Adrenal gland (tissue), 5 donors: Measurements from ENCODE around the gene CPD.

Experiments
- POLR2A ChIP-seq, 2 donors: fragments of 450-650 bp; IDR thresholded peaks; one replicate each; pipeline ENCODE4 v1.6.1; 2017; ENCODE audit warnings: antibody characterized with exemption in 2 of 2, mild to moderate bottlenecking in 2 of 2, moderate library complexity in 1 of 2
- TF ChIP-seq, protein P1 (sequence below), 6 experiments: fragments of 450-650 bp in 4 of 6; fragments of 200-600 bp in 2 of 6; sonication (generic) in 1 of 6; IDR thresholded peaks; 1 replicate in 5 of 6; 2 replicates in 1 of 6; pipeline versions ENCODE4 v1.5.1 to v1.8.0; 2016 to 2021; ENCODE audit warnings: antibody characterized with exemption in 6 of 6, mild to moderate bottlenecking in 2 of 6, moderate library complexity in 1 of 6
- donor health status: DM: no; HTN: no; CAD: no.

DNA sequence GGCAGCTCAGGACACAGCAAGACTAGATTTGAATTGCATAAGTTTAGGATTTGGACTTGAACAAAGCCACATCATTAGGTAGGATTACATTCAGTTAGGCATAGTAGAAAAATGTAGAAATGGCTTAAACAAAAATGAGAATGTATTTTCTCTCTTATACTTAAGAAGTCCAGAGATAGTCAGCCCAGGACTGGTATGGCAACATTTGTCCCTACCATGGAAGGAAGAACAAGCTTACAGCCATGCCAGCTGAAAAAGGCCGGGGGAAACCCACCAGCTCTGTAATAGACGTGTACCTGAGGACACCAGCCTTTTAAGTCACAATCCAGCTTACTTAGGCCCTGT lies 33.7 kb upstream of the CPD start:
- TF ChIP-seq POLR2A (IDR thresholded peaks at IDR 0.05): no peak
- TF ChIP-seq, protein P1, sequence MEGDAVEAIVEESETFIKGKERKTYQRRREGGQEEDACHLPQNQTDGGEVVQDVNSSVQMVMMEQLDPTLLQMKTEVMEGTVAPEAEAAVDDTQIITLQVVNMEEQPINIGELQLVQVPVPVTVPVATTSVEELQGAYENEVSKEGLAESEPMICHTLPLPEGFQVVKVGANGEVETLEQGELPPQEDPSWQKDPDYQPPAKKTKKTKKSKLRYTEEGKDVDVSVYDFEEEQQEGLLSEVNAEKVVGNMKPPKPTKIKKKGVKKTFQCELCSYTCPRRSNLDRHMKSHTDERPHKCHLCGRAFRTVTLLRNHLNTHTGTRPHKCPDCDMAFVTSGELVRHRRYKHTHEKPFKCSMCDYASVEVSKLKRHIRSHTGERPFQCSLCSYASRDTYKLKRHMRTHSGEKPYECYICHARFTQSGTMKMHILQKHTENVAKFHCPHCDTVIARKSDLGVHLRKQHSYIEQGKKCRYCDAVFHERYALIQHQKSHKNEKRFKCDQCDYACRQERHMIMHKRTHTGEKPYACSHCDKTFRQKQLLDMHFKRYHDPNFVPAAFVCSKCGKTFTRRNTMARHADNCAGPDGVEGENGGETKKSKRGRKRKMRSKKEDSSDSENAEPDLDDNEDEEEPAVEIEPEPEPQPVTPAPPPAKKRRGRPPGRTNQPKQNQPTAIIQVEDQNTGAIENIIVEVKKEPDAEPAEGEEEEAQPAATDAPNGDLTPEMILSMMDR (IDR thresholded peaks at IDR 0.05): no peak
